Gastrocnemius medialis (tissue), 4 donors: ENCODE results near the gene WDR45B. TPM values are rescaled to one million over a fixed set of nuclear protein-coding genes. Genes with fewer than 3 reads are reported as not detected.

ENCODE experiments used
- ATAC-seq, 2 donors: fragments of 150-250 bp; one replicate each; pipeline ENCODE4 v1.9.1; 2016
- DNase-seq, 2 donors: peaks; one replicate each; pipeline ENCODE4 v3.0.0-alpha.2; 2019
- H3K27ac ChIP-seq, 4 donors: fragments of 200-600 bp; sonication (generic); 1 replicate in 1 of 4; 2 replicates in 3 of 4; pipeline ENCODE4 v1.5.1; 2016 to 2018; ENCODE audit warnings: mild to moderate bottlenecking in 2 of 4, moderate library complexity in 1 of 4
- H3K27me3 ChIP-seq, 3 donors: fragments of 200-600 bp; sonication (generic) in 2 of 3; 1 replicate in 1 of 3; 2 replicates in 2 of 3; pipeline versions ENCODE4 v1.5.1 to v1.6.0; 2016 to 2019; ENCODE audit warnings: mild to moderate bottlenecking in 1 of 3, moderate library complexity in 1 of 3
- H3K36me3 ChIP-seq, 2 donors: fragments of 200-600 bp; sonication (generic) in 1 of 2; one replicate each; pipeline ENCODE4 v1.5.1; 2017 to 2018
- H3K4me1 ChIP-seq, 2 donors: fragments of 200-600 bp; sonication (generic) in 1 of 2; one replicate each; pipeline ENCODE4 v1.5.1; 2016 to 2017; ENCODE audit warnings: mild to moderate bottlenecking in 2 of 2
- H3K4me3 ChIP-seq, 4 donors: fragments of 200-600 bp; sonication (generic) in 3 of 4; 1 replicate in 1 of 4; 2 replicates in 3 of 4; pipeline ENCODE4 v1.5.1; 2016 to 2019; ENCODE audit warnings: mild to moderate bottlenecking in 2 of 4
- H3K9me3 ChIP-seq, 3 donors: fragments of 200-600 bp; sonication (generic) in 2 of 3; 1 replicate in 1 of 3; 2 replicates in 2 of 3; pipeline ENCODE4 v1.5.1; 2016 to 2019
- POLR2A ChIP-seq, 2 donors: fragments of 450-650 bp; IDR thresholded peaks; one replicate each; pipeline ENCODE4 v1.6.1; 2017; ENCODE audit warnings: antibody characterized with exemption in 2 of 2, mild to moderate bottlenecking in 2 of 2, moderate library complexity in 2 of 2
- in situ Hi-C, 4 donors: fragments of 200-750 bp; cut with MboI; loops; one replicate each; pipeline versions ENCODE4 v1.15.0 to v1.8.0; 2017; ENCODE audit warnings: low sequenced_read_pairs in 4 of 4
- intact Hi-C: fragments of 100-400 bp; cut with DNase I; formaldehyde crosslinking; loops from one replicate; pipeline ENCODE4 v1.15.1; 2023; ENCODE audit warnings: low total_unique reads
- total RNA-seq, 4 donors: library from RNA; depleted of rRNA; stranded (reverse); fragments of >200 nt; gene quantifications; one replicate each; pipeline versions ENCODE4 v1.1.0 to v1.2.3, GENCODE V29; 2016
- TF ChIP-seq, protein P1 (sequence below), 5 experiments: fragments of 450-650 bp in 3 of 5; fragments of 200-600 bp in 2 of 5; sonication (generic) in 2 of 5; IDR thresholded peaks in 4 of 5; conservative IDR thresholded peaks in 1 of 5; 1 replicate in 4 of 5; 2 replicates in 1 of 5; pipeline ENCODE4 v1.5.1; 2016 to 2019; ENCODE audit warnings: antibody characterized with exemption in 5 of 5, mild to moderate bottlenecking in 3 of 5, moderate library complexity in 3 of 5

WDR45B gene
- total RNA-seq, 4 donors from 2014 or later: 28.0 to 39.2 (median 34.8) TPM

DNA sequence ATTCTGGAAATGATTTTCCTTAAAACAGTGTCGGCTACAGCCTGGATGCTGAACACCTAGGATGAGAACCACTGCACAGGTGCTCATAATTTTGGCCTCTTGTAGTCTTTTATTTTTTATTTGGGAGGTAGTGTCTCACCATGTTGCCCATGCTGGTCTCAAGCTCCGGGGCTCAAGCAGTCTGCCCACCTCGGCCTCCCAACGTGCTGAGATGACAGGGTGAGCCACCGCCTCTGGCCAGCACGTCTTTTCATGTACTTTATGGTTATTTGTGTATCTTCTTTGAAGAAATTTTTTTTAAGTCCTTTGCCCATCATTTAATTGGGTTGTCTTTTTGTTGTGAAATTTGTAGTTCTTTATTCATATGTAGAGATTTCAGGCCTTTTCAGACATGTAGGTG, 58.0 kb downstream of the WDR45B start:
- DNase-seq: no peak
- H3K27ac ChIP-seq: peak overlapping the region in 3 of 4 donors; percentile 21 to 92 (median 90)
- no peaks in the 10 kb centered on the region for H3K9me3 ChIP-seq
- H3K4me3 ChIP-seq: no peak overlapping the region
- ATAC-seq: no peak
- peaks cover 26 to 31% of the 10 kb centered on the region in 2 donors for H3K4me1 ChIP-seq
- TF ChIP-seq, protein P1, sequence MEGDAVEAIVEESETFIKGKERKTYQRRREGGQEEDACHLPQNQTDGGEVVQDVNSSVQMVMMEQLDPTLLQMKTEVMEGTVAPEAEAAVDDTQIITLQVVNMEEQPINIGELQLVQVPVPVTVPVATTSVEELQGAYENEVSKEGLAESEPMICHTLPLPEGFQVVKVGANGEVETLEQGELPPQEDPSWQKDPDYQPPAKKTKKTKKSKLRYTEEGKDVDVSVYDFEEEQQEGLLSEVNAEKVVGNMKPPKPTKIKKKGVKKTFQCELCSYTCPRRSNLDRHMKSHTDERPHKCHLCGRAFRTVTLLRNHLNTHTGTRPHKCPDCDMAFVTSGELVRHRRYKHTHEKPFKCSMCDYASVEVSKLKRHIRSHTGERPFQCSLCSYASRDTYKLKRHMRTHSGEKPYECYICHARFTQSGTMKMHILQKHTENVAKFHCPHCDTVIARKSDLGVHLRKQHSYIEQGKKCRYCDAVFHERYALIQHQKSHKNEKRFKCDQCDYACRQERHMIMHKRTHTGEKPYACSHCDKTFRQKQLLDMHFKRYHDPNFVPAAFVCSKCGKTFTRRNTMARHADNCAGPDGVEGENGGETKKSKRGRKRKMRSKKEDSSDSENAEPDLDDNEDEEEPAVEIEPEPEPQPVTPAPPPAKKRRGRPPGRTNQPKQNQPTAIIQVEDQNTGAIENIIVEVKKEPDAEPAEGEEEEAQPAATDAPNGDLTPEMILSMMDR (IDR thresholded peaks at IDR 0.05 in 4 of 5, conservative IDR thresholded peaks at IDR 0.05 in 1 of 5): no peak
- TF ChIP-seq POLR2A (IDR thresholded peaks at IDR 0.05): no peak
- peaks cover 0 to 18% of the 10 kb centered on the region in 2 donors for H3K36me3 ChIP-seq
- H3K27me3 ChIP-seq: no peaks in the 10 kb centered on the region
- intact Hi-C loops: no loop called here
- in situ Hi-C loops: no loop called here

DNA sequence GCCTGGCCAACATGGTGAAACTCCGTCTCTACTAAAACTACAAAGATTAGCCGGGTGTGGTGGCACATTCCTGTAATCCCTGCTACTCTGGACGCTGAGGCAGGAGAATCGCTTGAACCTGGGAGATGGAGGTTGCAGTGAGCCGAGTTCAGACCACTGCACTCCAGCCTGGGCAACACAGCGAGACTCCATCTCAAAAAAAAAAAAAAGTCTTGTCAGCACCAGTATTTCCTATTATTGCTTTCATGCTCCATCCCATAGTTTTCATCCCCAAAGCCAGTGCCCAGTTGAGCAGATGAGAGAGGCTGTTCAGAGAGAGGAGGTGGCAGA, 58.4 kb downstream of the WDR45B start:
- Histone ChIP-seq H3K4me1 (peaks cover 26 to 31% of the 10 kb centered on the region in 2 donors), H3K9me3 (no peaks in the 10 kb centered on the region), H3K27ac (peak overlapping the region in 3 of 4 donors; percentile 5 to 43 (median 21)), H3K27me3 (no peaks in the 10 kb centered on the region), H3K36me3 (peaks cover 0 to 15% of the 10 kb centered on the region in 2 donors), H3K4me3 (no peak overlapping the region)
- TF ChIP-seq POLR2A (IDR thresholded peaks at IDR 0.05): no peak
- TF ChIP-seq, protein P1 (IDR thresholded peaks at IDR 0.05 in 4 of 5, conservative IDR thresholded peaks at IDR 0.05 in 1 of 5): no peak
- DNase-seq (no peak), ATAC-seq (no peak)
- intact Hi-C loops (no loop called here), in situ Hi-C loops (no loop called here)

DNA sequence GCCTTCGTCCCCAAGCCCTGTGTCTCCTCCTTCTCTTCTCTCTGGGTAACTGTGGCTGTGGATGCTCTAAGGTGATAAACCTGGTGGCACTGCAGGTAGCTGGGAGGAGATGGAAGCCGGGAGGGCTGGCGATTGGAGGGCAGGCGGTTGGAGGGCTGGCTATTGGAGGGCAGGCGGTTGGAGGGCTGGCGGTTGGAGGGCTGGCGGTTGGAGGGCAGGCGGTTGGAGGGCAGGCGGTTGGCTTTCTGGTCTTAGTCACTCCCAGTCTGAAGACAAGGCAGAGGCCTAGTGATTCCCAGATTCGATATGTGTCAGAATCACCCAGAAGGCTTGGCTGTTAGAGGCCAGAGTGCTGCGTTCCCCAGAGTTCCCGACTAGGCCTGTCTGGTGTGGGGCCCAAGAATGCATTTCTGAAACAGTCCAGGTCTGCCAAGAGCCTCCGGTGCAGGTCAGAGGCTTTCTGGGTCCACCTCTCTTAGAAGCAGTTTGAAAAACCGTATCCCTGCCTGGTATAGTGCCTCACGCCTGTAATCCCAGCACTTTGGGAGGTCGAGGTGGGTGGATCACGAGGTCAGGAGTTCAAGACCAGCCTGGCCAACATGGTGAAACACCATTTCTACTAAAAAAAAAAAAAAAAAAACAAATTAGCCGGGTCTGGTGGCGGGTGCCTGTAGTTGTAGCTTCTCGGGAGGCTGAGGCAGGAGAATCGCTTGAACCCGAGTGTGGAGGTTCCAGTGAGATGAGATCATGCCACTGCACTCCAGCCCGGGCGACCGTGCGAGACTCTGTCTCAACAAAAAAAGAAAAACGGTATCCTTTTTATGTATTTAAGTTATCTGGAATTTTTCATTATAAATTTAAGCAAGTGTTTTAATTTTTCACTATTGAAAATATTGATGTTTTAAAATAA, 59.7 kb downstream of the WDR45B start:
- H3K9me3 ChIP-seq: no peaks in the 10 kb centered on the region
- H3K4me1 ChIP-seq: peaks cover 21 to 23% of the 10 kb centered on the region in 2 donors
- DNase-seq (no peak), ATAC-seq (no peak)
- intact Hi-C loops (no loop called here), in situ Hi-C loops (no loop called here)
- TF ChIP-seq, protein P1 (IDR thresholded peaks at IDR 0.05 in 4 of 5, conservative IDR thresholded peaks at IDR 0.05 in 1 of 5): no peak
- no peak for TF ChIP-seq POLR2A (IDR thresholded peaks at IDR 0.05)
- no peak overlapping the region for H3K4me3 ChIP-seq
- H3K27me3 ChIP-seq: no peaks in the 10 kb centered on the region
- H3K36me3 ChIP-seq: peaks cover 0 to 15% of the 10 kb centered on the region in 2 donors
- peak overlapping the region in 2 of 4 donors; percentile 5 to 43 for H3K27ac ChIP-seq

DNA sequence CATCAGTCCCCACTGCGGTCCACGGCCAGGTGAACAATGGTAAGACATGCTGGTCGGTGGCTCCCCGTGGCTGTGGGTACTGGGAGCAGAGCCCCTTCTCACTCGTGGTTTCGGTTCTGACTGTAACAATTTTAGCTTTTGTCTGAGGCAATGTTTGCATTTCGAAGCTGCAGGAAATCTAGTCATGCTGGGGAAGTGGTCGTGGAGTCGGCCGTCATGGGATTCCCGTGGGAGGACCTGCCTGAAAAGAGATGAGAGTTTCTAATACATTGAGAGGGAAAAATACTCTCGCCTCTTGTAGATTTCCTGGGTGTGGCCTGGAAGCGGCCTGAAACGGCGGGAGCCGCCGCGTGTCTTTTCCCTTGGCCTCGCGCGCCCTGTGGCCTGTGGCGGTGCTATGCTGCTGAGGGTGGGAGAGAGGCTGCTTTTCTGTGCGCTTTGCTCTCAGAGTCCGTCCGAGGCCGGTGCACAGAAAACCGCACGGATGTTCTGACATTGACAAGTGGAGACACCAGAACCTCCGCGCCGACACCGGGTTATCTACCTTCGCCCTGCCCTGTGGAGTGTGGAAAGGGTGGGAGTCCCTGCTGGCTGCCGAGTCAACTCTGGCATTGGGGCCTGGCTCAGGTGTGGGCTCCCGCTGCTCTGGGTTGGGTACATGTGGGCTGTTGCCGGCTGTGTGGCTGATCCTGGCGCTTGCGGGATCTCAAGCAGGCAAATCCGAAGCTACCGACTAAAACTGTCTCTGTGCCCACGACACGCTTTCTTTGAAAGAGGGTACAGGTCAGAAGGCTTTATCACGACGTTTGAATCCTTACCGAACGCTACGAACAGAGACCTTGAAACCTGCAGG, 60.8 kb downstream of the WDR45B start:
- ATAC-seq (no peak), DNase-seq (no peak)
- intact Hi-C loops (no loop called here), in situ Hi-C loops (no loop called here)
- Histone ChIP-seq H3K4me3 (no peak overlapping the region), H3K27ac (peak overlapping the region in 2 of 4 donors; percentile 40 to 50), H3K27me3 (no peaks in the 10 kb centered on the region), H3K9me3 (no peaks in the 10 kb centered on the region), H3K4me1 (peaks cover 12 to 16% of the 10 kb centered on the region in 2 donors), H3K36me3 (peaks cover 0 to 15% of the 10 kb centered on the region in 2 donors)
- TF ChIP-seq, protein P1 (IDR thresholded peaks at IDR 0.05 in 4 of 5, conservative IDR thresholded peaks at IDR 0.05 in 1 of 5): no peak
- TF ChIP-seq POLR2A (IDR thresholded peaks at IDR 0.05): no peak
